K562 (cell line): ENCODE data around the gene GALNS. TPM values are rescaled to one million over a fixed set of nuclear protein-coding genes. Genes with fewer than 3 reads are reported as not detected.

ENCODE experiments used
- ATAC-seq: fragments of 200-7000 bp; cut with Tn5 transposase; 3 replicates; pipeline ENCODE4 v1.9.1; 2020; ENCODE audit warnings: moderate library complexity
- BruUV-seq: library from RNA; stranded (reverse); fragments of 400-500 nt; replicated peaks from 2 replicates; lab custom pipeline; 2021; lab: Mats Ljungman, UMichigan
- CTCF ChIA-PET: fragments of 300-600 bp; formaldehyde crosslinking; extraction: SDS; loops from one replicate; lab custom pipeline; 2021; ENCODE audit warnings: low intra/inter-chr PET ratio; lab: Yijun Ruan, JAX
- POLR2A ChIA-PET: fragments of 300-600, 350-650 bp; sonication (Branson Sonifier 250); formaldehyde crosslinking; extraction: SDS; loops from one replicate; lab custom pipeline; 2021; ENCODE audit warnings: antibody characterized with exemption, inconsistent platforms; lab: Yijun Ruan, JAX
- DNase-seq, 4 experiments: peaks; one replicate each; pipeline versions ENCODE4 v3.0.0 to v3.0.0-alpha.2; 2011 to 2018; ENCODE audit warnings: low spot score in 3 of 4, mixed read lengths in 3 of 4; ENCODE audit errors: extremely low read depth in 1 of 4
- FAIRE-seq: peaks from 2 replicates; lab custom pipeline; 2011; peaks lifted over from hg19 to GRCh38; lab: Jason Lieb, UNC
- H2AFZ ChIP-seq: 2 replicates; pipeline ENCODE4 v1.6.0; 2011; ENCODE audit warnings: low read depth, low read length, control low read depth, inconsistent platforms
- H3K27ac ChIP-seq: fragments of 200-600 bp; 3 replicates; pipeline ENCODE4 v1.8.0; 2011; ENCODE audit warnings: low read depth, mild to moderate bottlenecking, control low read depth, inconsistent platforms, low read length, moderate library complexity, mixed read lengths; ENCODE audit errors: extremely low read depth
- H3K27me3 ChIP-seq, 2 experiments: fragments of 300-600 bp in 1 of 2; 2 replicates in 1 of 2; 3 replicates in 1 of 2; pipeline versions ENCODE4 v1.6.0 to v1.8.0; 2011; ENCODE audit warnings: inconsistent platforms in 2 of 2, low read length in 2 of 2, mild to moderate bottlenecking in 1 of 2, mixed read lengths in 1 of 2, moderate library complexity in 1 of 2; ENCODE audit not compliant: control insufficient read depth in 2 of 2, insufficient read depth in 2 of 2
- H3K36me3 ChIP-seq: fragments of 300-600 bp; 3 replicates; pipeline ENCODE4 v1.8.0; 2011; ENCODE audit warnings: mild to moderate bottlenecking, low read length, inconsistent platforms; ENCODE audit not compliant: control insufficient read depth, insufficient read depth
- H3K4me1 ChIP-seq, 2 experiments: fragments of 200-600 bp in 1 of 2; replicated peaks in 1 of 2; 2 replicates in 1 of 2; 3 replicates in 1 of 2; pipeline versions ENCODE4 v1.5.1 to v1.8.0; 2011; ENCODE audit warnings: inconsistent platforms in 2 of 2, low read length in 2 of 2, mild to moderate bottlenecking in 1 of 2, mixed read lengths in 1 of 2, moderate library complexity in 1 of 2; ENCODE audit not compliant: control insufficient read depth in 2 of 2, insufficient read depth in 2 of 2
- H3K4me2 ChIP-seq: 2 replicates; pipeline ENCODE4 v1.6.1; 2011; ENCODE audit warnings: low read length, control low read depth, inconsistent platforms, mixed read lengths; ENCODE audit not compliant: insufficient read depth
- H3K4me3 ChIP-seq: fragments of 200-600 bp; sonication (generic), shearing (Covaris generic); 2 replicates; pipeline ENCODE4 v1.5.1; 2016; ENCODE audit warnings: control low read depth, inconsistent platforms
- H3K79me2 ChIP-seq: fragments of 200-600 bp; 3 replicates; pipeline ENCODE4 v1.8.0; 2011; ENCODE audit warnings: low read length, inconsistent platforms; ENCODE audit not compliant: control insufficient read depth, insufficient read depth
- H3K9ac ChIP-seq, 2 experiments: 2 replicates each; pipeline versions ENCODE4 v1.6.0 to v1.6.1; 2011; ENCODE audit warnings: low read depth in 2 of 2, low read length in 2 of 2, control low read depth in 1 of 2, inconsistent platforms in 1 of 2, mild to moderate bottlenecking in 1 of 2, mixed read lengths in 1 of 2; ENCODE audit not compliant: insufficient read depth in 1 of 2
- H3K9me1 ChIP-seq: one replicate; pipeline ENCODE4 v1.6.0; 2011; ENCODE audit warnings: inconsistent platforms, mild to moderate bottlenecking, low read length, moderate library complexity; ENCODE audit not compliant: control insufficient read depth, insufficient read depth
- H3K9me3 ChIP-seq: replicated peaks from 2 replicates; pipeline ENCODE4 v1.5.1; 2011; ENCODE audit warnings: low read depth, low read length, inconsistent platforms; ENCODE audit not compliant: control insufficient read depth, insufficient read depth
- H4K20me1 ChIP-seq: replicated peaks from 2 replicates; pipeline ENCODE4 v1.6.1; 2011; ENCODE audit warnings: low read length, inconsistent platforms, mixed read lengths; ENCODE audit not compliant: control insufficient read depth, insufficient read depth
- GABPB1 ChIP-seq: sonication (generic); formaldehyde crosslinking; IDR thresholded peaks from 2 replicates; pipeline ENCODE4 v1.8.0; 2022; ENCODE audit warnings: mild to moderate bottlenecking, missing genetic modification reagents
- POLR2G ChIP-seq: fragments of 200-400 bp; formaldehyde crosslinking; IDR thresholded peaks from 2 replicates; pipeline ENCODE4 v1.6.1; 2017; ENCODE audit warnings: low read depth, mild to moderate bottlenecking, antibody characterized with exemption, low read length, moderate library complexity
- WGBS: fragments of 100-300 bp; shearing (Covaris generic); methylation state at CpG from one replicate; pipeline ENCODE4 v1.1.6; 2016; ENCODE audit warnings: low coverage, mixed read lengths; ENCODE audit not compliant: insufficient coverage; ENCODE audit errors: missing lambda C conversion rate; 5-methylcytosine and 5-hydroxymethylcytosine counted together
- in situ Hi-C: fragments of 300-500 bp; cut with MboI; formaldehyde crosslinking; loops from 4 replicates; pipeline ENCODE4 v1.15.0; 2018; ENCODE audit warnings: inconsistent platforms, mixed read lengths
- intact Hi-C: fragments of 100-400 bp; cut with micrococcal nuclease; formaldehyde crosslinking; loops from 2 replicates; pipeline ENCODE4 v1.14.2; 2022
- polyA plus RNA-seq, 8 experiments: library from polyadenylated mRNA; depleted of rRNA in 4 of 8; stranded (reverse) in 5 of 8; unstranded in 3 of 8; fragments of >200 nt; fragmentation: Nextera tagmentation in 2 of 8; fragmentation: Illumina TruSeq in 1 of 8; extraction: Ambion mirVana in 2 of 8; extraction: Trizol in 1 of 8; gene quantifications; 2 replicates each; pipeline versions ENCODE4 v1.2.1 to v1.2.3, GENCODE V29; 2011 to 2014; ENCODE audit warnings: inconsistent platforms in 1 of 8, missing spikeins in 1 of 8
- total RNA-seq, 7 experiments: library from RNA; depleted of rRNA in 6 of 7; stranded (reverse); fragments of >200 nt in 6 of 7; fragmentation: Illumina TruSeq in 2 of 7; extraction: Trizol in 2 of 7; gene quantifications; 2 replicates each; pipeline versions ENCODE4 v1.2.1 to v1.2.3, GENCODE V29; 2011 to 2021; ENCODE audit warnings: low replicate concordance in 1 of 7
- TF ChIP-seq, protein P1 (sequence below): fragments of 200-800 bp; sonication (Bioruptor generic); IDR thresholded peaks from 2 replicates; pipeline ENCODE4 v1.6.1; 2016; ENCODE audit warnings: missing genetic modification characterization, missing compliant biosample characterization

GALNS gene
- total and polyA plus RNA-seq, 9 of the 15 experiments (the other 6 are each of a cell fraction or from before 2014, with no cell fraction given): 0.38 to 13.2 (median 4.3) TPM

- no peaks in the 10 kb centered on the region for H3K79me2 ChIP-seq
- no peak overlapping the region for H2AFZ ChIP-seq
- CTCF ChIA-PET: no interaction called here
- in situ Hi-C loops: no loop called here
- DNase-seq (no peak), FAIRE-seq (no peak), ATAC-seq (no peak)
- no peaks in the 10 kb centered on the region for H3K27me3 ChIP-seq
- H3K9me1 ChIP-seq: no peaks in the 10 kb centered on the region
- H3K36me3 ChIP-seq: no peaks in the 10 kb centered on the region
- 86% methylated on average over 4 of the region's 12 CpGs for WGBS
- BruUV-seq: no TSS peak
- POLR2A ChIA-PET: interaction anchor here (0.7 kb wide), 1 partner anchor 322 kb away, joined by 3 read pairs; no protein-coding TSS in a partner anchor
- no peak overlapping the region for H3K4me3 ChIP-seq
- no peaks in the 10 kb centered on the region; the same call in 1 of the 2 replicates for H4K20me1 ChIP-seq
- no peak overlapping the region for H3K27ac ChIP-seq
- intact Hi-C loops: no loop called here
- no peaks in the 10 kb centered on the region for H3K9me3 ChIP-seq
- TF ChIP-seq, protein P1, sequence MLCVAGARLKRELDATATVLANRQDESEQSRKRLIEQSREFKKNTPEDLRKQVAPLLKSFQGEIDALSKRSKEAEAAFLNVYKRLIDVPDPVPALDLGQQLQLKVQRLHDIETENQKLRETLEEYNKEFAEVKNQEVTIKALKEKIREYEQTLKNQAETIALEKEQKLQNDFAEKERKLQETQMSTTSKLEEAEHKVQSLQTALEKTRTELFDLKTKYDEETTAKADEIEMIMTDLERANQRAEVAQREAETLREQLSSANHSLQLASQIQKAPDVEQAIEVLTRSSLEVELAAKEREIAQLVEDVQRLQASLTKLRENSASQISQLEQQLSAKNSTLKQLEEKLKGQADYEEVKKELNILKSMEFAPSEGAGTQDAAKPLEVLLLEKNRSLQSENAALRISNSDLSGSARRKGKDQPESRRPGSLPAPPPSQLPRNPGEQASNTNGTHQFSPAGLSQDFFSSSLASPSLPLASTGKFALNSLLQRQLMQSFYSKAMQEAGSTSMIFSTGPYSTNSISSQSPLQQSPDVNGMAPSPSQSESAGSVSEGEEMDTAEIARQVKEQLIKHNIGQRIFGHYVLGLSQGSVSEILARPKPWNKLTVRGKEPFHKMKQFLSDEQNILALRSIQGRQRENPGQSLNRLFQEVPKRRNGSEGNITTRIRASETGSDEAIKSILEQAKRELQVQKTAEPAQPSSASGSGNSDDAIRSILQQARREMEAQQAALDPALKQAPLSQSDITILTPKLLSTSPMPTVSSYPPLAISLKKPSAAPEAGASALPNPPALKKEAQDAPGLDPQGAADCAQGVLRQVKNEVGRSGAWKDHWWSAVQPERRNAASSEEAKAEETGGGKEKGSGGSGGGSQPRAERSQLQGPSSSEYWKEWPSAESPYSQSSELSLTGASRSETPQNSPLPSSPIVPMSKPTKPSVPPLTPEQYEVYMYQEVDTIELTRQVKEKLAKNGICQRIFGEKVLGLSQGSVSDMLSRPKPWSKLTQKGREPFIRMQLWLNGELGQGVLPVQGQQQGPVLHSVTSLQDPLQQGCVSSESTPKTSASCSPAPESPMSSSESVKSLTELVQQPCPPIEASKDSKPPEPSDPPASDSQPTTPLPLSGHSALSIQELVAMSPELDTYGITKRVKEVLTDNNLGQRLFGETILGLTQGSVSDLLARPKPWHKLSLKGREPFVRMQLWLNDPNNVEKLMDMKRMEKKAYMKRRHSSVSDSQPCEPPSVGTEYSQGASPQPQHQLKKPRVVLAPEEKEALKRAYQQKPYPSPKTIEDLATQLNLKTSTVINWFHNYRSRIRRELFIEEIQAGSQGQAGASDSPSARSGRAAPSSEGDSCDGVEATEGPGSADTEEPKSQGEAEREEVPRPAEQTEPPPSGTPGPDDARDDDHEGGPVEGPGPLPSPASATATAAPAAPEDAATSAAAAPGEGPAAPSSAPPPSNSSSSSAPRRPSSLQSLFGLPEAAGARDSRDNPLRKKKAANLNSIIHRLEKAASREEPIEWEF (CRISPR knock-in tag): no peak
- TF ChIP-seq GABPB1 (CRISPR knock-in tag) (no peak), POLR2G (0 out of 2 replicates have a peak, but pooled peaks have one; percentile 7)
- no peak overlapping the region for H3K4me2 ChIP-seq
- peaks cover 0 to 53% of the 10 kb centered on the region in 2 experiments; a peak in 2 of 5 replicates for H3K4me1 ChIP-seq
- H3K9ac ChIP-seq: no peak overlapping the region
Measured at GRCh38 chr16:88825146-88825545, 31.6 kb downstream of the GALNS start.
